NCI-H226 (cell line): ENCODE results near the gene TMUB1.

ENCODE experiments used
- DNase-seq: peaks from one replicate; pipeline ENCODE4 v3.0.0-alpha.2; 2015

The TMUB1 gene, protein sequence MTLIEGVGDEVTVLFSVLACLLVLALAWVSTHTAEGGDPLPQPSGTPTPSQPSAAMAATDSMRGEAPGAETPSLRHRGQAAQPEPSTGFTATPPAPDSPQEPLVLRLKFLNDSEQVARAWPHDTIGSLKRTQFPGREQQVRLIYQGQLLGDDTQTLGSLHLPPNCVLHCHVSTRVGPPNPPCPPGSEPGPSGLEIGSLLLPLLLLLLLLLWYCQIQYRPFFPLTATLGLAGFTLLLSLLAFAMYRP

DNA sequence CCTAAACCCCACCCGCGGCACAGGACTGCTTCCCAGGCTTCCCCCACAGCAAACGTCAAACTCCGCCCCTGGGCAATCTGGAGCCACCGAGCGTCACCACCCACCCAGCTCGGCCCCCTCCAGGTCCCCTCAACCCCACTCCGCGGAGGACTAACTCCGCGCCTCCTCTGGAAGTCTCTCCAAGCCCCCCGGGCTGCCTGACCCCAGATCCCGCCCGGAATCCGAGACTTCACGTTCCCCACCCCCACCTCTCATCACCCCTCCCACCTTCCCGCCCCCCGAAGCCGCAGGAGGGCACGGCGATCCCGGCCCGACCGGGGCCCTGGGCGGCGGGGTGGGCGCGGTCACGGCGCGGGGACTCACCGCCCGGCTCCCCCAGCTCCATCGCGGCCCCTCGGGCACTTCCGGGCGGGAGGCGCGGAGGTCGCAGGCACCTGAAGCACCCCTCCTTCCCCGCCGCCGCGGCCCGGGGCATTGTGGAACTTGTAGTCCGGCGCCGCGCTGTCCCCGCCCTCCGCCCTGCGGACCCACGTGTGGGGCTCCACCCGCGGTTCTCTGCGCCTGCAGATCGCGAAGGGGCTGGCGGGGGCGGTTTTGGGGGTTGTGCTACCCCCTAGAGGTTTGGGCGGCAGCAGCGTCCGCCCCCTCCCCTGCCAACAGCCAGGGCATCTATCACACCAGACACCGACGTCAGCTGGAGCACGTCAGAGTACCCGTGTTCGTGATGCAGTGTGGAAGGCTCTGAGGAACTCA is at the start of gene TMUB1:
TSS of gene TMUB1 (minus strand) at position 423 of the 753 bp plus-strand sequence. CDS start 930 bp downstream, outside the sequence.
- peak; percentile 64 for DNase-seq

DNA sequence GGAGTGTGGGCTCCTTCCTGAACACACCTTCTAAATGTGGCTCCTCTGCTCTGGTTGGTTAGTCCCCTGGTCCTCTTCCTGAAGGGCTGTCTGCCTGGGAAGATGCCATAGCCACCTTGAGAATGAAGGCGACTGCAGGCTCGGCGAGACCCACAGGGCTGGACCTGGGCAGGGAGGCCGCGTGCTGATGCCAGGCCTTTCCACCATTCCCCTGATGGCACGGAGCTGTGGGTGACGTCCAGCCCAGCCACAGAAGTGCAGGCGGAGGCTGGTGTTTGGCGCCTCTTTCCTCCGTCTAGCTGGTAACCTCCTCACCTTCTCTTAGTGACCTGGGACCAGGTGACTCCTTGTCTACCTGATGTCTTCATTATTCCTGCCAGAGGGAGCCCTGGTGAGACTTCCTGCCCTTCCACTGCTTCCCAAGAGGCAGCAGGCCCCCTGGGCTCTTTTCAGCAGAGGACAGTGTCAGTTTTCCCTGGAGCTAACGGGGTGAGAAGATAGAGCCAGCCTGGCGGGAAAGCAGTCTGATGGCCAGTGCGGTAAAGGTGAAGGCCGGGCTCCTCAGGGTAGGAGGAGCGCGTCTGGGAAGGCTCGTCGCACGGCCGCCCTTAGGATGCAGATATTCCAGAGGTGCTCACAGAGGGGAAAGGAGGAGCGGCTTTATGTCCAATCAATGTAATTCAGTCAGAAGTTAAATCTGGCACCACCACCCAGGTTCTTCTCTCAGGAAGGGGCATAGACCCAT is 49.3 kb upstream of the TMUB1 start:
- DNase-seq: no peak

DNA sequence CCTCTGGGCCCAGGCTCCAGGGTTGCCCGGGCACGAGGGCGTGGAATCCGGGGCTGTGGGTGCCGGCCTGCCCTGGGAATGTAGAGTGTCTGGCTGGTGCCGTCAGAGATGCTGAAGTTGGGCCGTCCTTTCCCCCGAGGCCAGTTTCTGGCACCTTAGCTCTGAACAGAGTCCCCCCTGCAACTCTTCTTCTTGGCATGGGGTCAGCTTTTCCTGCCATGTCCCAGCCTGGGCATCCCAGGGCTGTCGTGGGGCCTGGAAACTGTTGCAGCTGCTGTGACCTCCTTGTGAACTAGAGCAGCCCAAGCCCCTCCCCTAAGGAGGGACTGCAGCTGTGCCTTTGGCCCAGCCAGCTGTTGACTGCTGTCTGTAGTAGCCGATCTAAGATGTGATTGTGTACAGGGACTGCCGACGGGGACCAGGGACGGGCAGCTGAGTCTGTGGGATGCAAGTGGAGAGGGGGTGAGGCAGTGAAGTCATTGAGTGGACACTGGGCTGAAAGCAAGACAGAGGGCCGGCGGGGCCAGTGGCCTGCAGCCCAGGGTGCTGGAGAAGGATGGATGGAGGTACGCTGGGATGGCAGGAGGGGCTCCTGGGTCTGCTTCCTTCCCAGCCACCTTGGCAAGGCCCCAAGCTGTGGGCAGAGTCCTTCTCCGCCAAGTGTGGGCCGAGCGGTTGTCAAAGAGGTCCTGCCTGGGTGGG is 48.5 kb upstream of the TMUB1 start:
- no peak for DNase-seq

DNA sequence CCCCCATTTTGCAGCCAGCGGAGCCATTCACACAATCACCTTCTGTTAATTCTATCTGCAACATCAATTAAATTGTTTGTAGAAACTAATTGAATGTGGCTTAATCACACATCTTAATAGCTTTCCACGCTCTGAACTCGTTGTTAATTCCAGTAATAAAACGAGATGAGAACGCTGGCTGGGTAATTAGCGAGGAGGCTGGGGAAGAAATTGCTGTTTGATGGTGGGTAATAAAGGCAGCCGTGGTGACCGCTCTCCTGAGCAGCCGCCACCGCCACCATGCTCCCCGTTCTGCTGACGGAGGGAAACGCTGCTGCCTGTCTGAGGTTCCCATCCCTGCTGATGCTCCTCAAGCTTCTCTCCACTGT is 47.9 kb upstream of the TMUB1 start:
- no peak for DNase-seq

DNA sequence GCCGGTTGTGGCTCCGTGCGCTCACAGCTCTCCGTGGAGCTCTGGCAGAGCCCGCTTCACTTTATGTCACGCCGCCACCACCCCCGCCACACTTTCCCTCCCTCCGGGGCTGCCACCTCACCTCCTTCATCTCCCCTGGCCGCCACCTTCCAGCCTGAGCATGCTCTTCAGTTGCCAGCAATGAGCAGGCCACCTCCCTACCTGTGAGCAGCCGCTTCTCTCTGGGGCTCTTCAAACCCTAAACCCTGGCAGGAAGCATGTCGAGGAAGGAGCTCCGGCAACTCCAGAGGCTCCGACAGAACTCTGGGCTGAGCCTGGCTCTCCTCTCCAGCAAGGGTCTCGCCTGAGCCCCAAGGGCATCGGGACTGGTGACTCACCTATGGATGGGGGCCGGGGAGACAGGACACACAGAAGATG is 47.5 kb upstream of the TMUB1 start:
- no peak for DNase-seq

DNA sequence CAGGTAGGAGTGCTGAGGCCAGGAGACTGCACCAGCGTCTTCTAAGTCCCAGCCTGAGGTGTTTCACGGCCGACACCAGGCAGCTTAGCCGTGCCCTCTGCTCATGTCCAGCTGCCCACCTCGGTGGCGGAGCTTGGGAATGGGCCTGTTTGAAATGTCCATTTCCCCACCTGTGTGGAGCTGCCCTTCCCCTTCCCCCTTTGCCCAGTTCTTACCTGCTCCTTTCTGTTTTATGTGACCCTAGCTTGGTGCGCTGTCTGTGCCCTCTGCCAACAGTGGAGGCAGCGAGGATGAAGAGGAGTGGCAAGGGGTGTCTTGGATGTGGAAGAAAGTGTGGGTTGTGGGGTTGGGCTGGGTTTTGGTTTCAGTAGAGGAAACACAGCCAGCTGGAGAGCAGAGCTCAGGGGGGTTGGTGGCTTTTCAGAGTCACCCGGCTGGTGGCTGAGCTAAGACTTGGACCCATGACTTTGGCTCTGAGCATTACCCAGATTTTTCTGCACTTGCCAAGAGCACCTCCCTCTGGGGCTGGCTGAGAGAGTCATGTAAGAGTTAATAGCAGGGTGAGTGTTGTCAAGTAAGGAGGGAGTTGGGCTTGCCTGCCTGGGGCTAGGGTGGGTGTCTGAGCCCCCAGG is 46.8 kb upstream of the TMUB1 start:
- no peak for DNase-seq

DNA sequence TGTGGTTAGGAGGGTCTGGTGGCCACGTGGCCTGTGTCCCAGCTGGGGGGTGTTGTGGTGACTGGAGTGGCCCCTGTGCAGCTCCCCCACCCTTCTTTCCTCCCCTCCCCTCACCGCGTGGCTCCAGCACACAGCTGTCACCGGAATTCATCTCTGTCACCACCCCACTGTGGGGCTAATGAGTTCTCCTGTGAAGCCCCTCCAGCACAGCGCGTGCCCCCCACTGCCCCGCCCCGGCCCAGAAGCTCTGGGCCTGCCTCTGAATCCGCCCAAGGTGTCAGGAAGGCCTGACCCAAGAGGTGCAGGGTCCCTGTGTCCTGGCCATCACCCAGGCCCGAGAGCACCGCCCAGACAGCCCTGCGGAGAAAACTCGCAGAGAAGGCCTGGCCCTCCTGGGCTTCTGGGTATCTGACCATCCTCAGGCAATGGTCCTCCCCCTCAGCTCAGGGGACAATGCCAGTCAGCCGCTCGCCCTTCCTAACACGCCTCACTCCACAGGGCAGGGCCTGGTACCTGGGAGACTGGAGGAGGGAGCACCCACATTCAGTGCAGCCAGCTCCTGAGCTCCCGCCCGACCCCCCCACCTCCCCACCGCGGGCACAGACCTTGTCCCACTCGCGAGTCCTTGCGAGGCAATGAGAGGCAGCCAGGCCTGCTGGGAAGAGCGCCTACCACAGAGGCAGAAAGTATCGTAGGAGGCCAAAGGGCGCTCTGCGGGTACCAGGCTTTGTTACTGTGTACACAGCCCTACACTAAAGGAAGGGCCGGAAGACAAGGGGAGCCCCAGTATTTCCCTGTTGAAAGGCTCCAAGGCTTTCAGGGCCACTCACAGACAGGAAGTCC is 46.0 kb upstream of the TMUB1 start:
- DNase-seq: no peak

DNA sequence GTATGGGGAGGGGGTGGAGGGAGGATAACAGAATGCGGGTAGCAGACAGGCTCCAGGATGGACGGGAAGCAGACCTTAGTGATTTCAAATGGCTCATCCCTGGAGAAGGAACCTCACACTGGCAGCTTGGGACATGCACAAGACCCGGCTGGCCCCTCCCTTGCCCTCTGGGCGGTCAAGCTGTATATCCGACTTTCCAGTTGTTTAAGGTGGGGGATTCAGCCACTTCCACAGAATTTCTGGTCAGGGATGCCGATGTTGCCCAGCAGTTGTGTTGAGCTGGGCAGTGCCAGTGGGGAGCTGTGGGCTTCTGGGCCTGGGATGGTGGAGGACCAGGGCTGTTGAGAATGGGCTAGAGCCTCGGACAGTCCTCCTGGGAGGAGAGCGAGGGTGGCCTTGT is 45.4 kb upstream of the TMUB1 start:
- no peak for DNase-seq

DNA sequence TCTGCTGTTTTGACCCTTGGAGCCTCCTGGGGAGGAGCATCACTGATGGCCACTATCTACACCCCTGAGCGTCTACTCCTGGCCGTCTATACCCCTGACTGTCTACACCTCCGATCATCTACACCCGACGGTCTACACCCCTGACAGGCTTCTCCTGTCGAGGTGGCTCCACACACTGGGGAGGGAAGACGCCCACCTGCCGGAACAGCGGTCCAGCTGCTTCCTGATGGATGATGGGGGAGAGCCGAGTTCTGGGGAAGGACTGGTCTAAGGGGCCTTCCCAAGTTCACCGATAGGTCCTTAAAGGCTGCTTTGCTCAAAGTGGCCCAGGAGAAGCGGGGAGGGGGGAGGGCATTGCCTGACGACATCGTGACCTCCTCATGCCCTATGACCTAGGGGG is 44.9 kb upstream of the TMUB1 start:
- no peak for DNase-seq

DNA sequence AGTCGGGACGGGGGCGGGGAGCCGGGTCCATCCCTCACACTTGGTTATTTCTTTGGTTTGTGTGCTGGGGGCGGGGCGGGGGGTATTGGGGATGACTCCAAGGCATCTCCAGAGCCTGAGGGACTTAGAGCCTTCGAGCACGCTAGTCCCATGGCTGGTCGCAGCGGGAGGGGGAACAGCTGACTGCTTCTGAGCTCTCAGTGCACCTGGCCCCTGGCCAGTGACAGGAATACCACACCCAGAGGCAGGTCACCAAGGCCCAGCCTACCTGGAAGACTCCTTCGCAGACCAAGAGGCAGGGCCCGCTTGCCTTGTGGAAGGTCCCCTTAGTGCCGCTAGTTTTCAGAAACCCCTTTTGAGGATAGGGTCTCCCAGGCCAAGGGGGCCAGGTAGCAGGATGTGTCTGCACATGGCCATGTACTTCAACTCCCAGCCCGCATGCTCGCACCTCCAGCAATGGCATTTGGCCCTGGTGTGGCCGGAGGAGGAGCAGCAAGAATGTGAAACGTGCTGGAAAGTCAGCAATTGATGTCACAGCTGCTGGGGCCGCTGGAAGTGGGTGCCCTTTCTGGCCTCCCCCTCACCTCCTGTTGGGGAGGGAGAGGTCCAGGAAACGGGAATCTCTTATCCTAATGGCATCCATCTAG is 43.3 kb upstream of the TMUB1 start:
- no peak for DNase-seq

DNA sequence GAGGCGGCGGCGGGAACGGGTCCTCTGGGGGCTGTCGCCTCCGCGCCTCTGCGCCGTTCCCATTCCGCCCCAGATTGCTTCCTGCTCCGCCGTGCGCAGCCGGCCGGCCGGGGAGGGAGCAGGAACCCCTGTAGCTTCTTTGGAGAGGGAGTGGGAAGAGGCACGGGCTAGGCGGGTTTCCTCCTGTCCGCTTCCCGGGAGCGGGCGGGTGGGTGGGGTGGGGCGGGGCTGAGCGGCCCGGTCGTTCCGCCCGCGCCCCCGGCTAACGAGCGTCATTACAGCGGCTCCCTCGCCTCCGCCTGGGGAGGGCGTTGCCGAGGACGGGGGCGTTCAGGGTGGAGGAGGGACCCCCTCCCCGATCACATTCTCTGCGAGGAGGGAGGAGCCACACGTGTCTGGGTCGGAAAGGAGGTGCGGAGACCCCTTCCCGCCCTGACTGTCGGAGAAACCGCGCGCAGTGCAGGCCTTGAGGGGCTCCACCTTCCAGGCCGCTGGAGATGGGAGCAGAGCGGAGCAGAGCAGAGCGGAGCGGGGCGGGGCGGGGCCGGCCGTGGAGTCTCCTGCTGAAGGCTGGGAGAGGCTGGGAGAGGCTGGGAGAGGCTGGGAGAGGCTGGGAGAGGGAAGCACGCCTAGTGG is 42.7 kb upstream of the TMUB1 start:
- DNase-seq: no peak

DNA sequence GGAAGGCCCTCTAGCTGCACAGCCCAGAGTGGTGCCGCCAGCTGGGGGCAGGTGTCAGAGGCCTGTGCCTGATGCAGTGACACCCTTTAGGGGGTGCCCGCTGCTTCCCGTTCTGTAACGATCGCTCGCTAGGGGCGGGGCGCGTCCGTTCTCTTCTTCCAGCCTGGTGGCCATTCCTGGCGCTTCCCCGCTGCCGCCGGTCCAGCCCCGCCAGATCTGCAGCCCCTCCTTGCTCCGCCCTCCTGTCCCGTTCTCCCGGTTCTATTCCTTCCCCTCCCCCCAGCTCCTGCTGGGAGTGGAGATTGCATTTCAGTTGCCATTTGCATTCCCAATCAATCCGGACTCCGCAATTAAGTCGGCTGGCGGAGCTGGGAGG is 42.2 kb upstream of the TMUB1 start:
- no peak for DNase-seq

DNA sequence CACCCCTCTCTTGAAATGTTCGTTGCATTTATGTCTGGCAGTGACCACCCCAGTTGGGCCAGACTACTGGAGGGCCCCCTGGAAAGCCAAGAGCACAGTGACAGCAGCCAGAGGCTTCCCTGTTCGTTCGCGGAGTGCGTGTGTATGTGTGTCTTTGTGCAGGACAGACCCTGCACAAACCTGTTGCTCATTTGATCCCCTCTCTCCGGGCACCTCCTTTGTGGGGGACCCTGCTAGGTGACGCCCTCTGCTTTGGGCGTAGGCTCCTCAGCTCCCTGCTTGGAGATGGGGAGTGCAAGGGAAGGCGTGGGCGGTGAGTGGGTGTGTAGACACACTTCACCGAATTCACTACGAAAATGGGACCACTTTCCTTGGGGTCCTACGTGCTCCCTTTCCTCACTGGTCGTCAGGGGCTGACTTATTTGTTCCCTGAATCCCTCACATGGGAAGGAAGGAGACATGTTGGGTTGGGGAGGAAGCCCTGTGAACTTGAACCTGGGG is 41.7 kb upstream of the TMUB1 start:
- no peak for DNase-seq

DNA sequence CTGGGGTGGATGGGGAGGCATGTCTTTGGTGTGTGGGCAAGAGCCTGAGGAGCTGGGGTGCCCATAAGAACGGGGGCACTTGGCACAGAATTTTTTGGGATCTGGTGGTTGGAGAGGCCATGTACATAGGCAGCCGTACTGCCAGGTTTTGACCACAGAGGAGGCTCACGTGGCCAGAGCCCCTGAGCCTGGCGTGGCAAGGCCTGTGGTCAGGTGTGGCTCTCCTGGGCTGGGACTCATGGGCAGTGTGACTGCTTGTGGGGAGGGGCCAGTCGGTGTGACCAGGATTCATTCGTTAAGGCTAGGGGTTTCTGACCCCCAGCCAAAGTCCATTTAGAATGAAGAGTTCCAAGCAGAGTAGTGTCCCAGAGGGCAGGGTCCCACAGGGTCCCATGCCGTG is 41.2 kb upstream of the TMUB1 start:
- no peak for DNase-seq

DNA sequence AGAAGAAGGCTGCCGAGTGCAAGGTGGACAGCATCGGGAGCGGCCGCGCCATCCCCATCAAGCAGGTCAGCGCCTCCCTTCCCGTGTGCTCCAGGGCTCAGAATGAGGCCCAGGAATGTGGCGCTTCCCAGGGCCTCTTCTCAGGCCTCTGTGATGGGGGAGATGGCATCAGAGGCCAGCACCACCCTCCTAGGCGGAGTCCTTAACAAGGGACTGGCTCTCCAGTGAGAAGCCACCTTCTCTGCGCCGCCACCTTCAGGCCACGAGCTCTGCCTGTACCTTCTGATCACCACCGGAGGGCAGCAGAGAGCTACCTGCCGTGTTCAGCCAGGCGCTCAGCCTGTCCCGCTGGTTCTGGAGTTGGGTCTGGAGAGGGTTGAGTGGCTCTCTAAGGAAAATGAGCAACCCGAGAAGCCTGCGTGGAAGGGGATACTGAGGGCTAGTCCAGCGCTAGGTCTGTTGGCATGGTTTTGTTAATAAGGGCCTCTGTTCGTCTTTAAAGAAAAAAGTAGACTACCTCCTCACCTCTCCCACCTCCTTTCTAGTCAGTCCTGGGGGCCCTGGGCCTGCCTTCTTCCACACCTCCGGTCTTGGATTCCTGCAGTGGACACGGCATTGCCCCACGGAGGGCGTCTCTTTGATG is 40.6 kb upstream of the TMUB1 start:
- DNase-seq: peak; percentile 57

DNA sequence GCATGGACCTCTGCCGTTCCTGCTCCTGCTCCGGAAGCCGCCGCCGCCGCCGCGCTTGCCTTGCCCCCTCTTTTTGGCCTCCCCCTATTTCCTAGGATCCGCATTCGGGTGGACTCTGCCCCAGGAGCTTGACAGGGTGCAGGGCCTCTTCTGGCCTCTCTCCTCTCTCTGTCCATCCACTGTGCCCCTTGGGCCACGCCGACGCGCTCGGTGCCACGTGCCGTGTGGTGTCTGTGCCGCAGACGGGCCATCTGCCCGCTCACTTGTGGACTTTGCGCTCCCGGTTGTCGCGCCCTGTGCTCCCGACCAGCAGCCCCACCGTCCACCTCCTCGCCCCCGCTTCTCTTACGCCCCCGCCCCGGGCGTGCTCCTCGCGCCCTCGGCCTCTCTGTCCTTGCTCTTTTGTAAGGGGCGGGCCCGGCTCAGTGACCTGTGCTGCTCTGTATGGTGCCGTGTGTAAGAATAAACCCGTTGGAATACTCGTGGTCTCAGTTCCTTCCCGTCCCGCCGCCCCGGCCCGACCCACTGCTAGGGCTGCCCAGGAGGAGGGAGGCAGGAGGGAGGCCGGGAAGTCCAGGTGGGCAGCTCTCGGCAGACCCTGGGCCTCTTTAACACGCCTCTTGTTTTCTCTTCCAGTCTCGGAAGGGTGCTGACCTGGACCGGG is 40.0 kb upstream of the TMUB1 start:
- DNase-seq: no peak

DNA sequence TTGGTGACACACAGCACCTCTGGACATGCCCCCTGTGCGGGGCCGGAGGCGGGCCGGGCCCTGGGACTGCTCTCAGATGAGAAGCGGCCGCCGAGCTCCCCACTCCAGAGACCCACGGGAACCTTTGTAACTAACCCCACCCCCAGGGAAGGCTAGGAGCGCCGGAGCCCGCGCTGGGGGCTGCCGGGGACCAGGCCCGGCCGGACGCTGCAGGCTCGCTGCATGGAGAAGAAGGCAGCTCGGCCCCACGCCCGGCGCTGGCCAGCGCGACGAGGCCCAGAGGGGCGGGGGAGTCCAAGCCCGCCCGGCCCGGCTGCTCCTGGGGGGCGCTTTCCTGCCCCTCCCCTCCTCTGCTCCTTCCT is 39.5 kb upstream of the TMUB1 start:
- DNase-seq: no peak

DNA sequence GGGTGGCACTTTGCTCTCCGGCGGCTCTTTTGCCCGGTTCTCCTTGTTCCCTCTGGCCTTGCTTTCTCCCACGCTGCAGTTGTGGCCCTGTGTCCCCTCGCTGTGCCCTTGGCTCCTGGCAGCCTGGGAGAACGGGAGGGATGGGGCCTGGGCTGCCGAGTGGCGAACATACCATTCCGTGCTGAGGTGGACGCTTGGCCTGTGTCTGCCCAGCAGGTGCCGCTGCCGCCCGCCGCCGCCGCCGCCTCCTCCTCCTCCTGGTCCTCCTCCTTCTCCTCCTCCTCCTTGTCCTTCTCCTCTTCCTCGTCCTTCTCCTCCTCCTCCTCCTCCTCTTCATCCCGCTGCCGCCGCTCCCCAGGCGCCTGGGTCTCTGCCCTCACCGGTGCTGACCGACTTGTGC is 39.0 kb upstream of the TMUB1 start:
- no peak for DNase-seq

DNA sequence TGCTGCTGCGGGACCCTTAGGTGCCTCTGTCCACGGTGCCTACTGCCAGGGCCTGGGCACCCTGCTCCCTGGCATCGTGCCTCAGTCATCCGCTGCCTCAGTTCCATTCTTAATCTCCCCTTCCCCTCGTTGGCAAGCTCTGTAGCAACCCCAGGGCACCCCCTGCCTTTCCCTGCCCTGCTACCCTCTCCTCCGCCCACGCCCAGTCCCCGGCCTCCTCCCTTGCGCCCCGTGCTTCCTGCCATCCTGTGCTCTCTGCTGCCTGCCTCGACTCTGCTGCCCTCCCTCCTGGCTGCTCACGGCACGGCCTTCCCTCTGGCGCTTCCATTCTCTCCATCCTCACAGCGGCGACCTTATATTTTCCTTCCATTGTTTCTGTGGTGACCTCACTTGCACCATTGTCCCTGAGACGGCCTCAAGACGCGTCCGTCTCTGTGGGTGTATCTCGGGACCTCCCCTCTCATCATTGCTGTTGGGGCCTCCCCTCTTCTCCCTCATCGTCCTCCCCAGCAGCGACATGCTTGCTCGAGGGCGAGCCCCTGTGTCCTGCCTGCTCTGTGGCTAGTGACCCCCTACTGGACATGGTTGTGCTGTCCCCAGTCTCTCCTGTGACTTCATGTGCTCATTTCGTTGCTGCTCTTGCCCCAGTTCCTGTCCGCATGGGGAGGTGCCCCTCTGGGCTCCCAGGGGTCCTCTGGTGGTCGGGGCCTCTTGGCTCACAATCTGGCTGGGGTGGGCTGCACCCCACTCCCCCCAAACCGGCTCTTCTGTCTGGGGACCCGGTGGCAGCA is 38.3 kb upstream of the TMUB1 start:
- DNase-seq: no peak
